Smooth muscle cell (in vitro differentiated cells): Measurements from ENCODE around the gene ZIC4. TPM values are rescaled to one million over a fixed set of nuclear protein-coding genes. Genes with fewer than 3 reads are reported as not detected.

Experiments used
- DNase-seq: peaks from one replicate; lab custom pipeline; 2025; ENCODE audit not compliant: unreplicated experiment; lab: John Stamatoyannopoulos, UW
- H2AFZ ChIP-seq: fragments of 200-600 bp; sonication (generic); 2 replicates; pipeline ENCODE4 v1.6.0; 2016; ENCODE audit warnings: antibody characterized with exemption, low read depth, mild to moderate bottlenecking
- H3F3A ChIP-seq: fragments of 200-600 bp; sonication (generic); 2 replicates; pipeline ENCODE4 v1.6.0; 2017; ENCODE audit warnings: antibody characterized with exemption, low read depth
- H3K27ac ChIP-seq: fragments of 200-600 bp; sonication (generic); 2 replicates; pipeline ENCODE4 v1.5.1; 2016; ENCODE audit warnings: low read depth, mild to moderate bottlenecking
- H3K27me3 ChIP-seq: fragments of 200-600 bp; sonication (generic); 2 replicates; pipeline ENCODE4 v1.6.1; 2016; ENCODE audit warnings: low read depth, mild to moderate bottlenecking
- H3K36me3 ChIP-seq: fragments of 200-600 bp; sonication (generic); 2 replicates; pipeline ENCODE4 v1.5.1; 2016; ENCODE audit warnings: low read depth
- H3K4me1 ChIP-seq: fragments of 200-600 bp; sonication (generic); 2 replicates; pipeline ENCODE4 v1.5.1; 2016; ENCODE audit warnings: low read depth
- H3K4me2 ChIP-seq: fragments of 200-600 bp; sonication (generic); 2 replicates; pipeline ENCODE4 v1.6.0; 2016; ENCODE audit warnings: mild to moderate bottlenecking
- H3K4me3 ChIP-seq: fragments of 200-600 bp; sonication (generic); 2 replicates; pipeline ENCODE4 v1.5.1; 2016; ENCODE audit warnings: mild to moderate bottlenecking
- H3K79me2 ChIP-seq: fragments of 200-600 bp; sonication (generic); 2 replicates; pipeline ENCODE4 v1.6.0; 2016; ENCODE audit warnings: low read depth, mild to moderate bottlenecking
- H3K9ac ChIP-seq: fragments of 200-600 bp; sonication (generic); 2 replicates; pipeline ENCODE4 v1.6.0; 2016; ENCODE audit warnings: low read depth
- H3K9me3 ChIP-seq: fragments of 200-600 bp; sonication (generic); replicated peaks from 2 replicates; pipeline ENCODE4 v1.5.1; 2016; ENCODE audit warnings: low read depth
- H4K20me1 ChIP-seq: fragments of 200-600 bp; sonication (generic); 2 replicates; pipeline ENCODE4 v1.6.0; 2016; ENCODE audit warnings: low read depth
- WGBS: methylation state at CpG from one replicate; pipeline ENCODE4 v1.1.7; 2016; ENCODE audit warnings: low lambda C conversion rate; 5-methylcytosine and 5-hydroxymethylcytosine counted together
- polyA plus RNA-seq: library from polyadenylated mRNA; unstranded; fragments of >200 nt; fragmentation: Nextera tagmentation; extraction: Ambion mirVana; gene quantifications from 2 replicates; pipeline ENCODE4 v1.2.1, GENCODE V29; 2016
- total RNA-seq: library from RNA; depleted of rRNA; stranded (reverse); fragments of >200 nt; gene quantifications from 2 replicates; pipeline ENCODE4 v1.2.3, GENCODE V29; 2014
- TF ChIP-seq, protein P1 (sequence below): fragments of 200-600 bp; sonication (generic); IDR thresholded peaks from 2 replicates; pipeline ENCODE4 v1.5.1; 2017; ENCODE audit warnings: borderline replicate concordance, mild to moderate bottlenecking, antibody characterized with exemption; ENCODE audit not compliant: insufficient read depth, poor library complexity, severe bottlenecking

ZIC4 gene
- total and polyA plus RNA-seq, 2 experiments from 2014 or later, result not detected

DNA sequence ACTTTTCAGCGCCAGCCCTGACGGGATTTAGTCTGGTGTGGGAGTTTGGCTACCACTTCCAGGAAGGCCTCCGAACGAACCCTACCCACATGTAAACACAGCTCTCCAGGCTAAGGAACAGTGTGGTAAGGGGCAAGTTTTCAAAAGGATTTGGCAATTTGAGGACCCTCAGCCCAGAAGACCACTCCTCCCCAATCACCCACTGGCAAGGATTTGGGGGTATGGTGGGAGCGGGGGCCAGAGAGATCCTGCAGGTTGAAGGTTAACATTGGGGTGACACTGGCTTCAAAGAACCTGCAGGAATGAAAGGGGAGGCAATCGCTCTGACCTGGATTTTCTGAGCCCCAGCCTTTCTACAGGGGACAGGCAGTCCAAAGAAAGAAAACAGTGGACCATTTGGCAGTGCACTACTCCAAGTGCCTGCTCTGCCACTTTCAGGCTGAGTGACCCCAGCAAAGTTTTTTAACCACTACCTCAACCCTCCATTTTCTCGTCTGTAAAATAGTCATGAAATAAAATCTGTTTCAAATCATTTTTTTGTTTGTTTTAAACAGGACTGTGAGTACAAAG is 34.5 kb downstream of the ZIC4 start:
- no peak overlapping the region for H3K27ac ChIP-seq
- H3K79me2 ChIP-seq, result no peaks in the 10 kb centered on the region
- no peaks in the 10 kb centered on the region for H4K20me1 ChIP-seq
- H3K4me3 ChIP-seq, result no peak overlapping the region
- H3K27me3 ChIP-seq, result peaks cover 100% of the 10 kb centered on the region
- DNase-seq, result no peak
- no peak overlapping the region for H3K4me2 ChIP-seq
- no peaks in the 10 kb centered on the region for H3F3A ChIP-seq
- TF ChIP-seq, protein P1, sequence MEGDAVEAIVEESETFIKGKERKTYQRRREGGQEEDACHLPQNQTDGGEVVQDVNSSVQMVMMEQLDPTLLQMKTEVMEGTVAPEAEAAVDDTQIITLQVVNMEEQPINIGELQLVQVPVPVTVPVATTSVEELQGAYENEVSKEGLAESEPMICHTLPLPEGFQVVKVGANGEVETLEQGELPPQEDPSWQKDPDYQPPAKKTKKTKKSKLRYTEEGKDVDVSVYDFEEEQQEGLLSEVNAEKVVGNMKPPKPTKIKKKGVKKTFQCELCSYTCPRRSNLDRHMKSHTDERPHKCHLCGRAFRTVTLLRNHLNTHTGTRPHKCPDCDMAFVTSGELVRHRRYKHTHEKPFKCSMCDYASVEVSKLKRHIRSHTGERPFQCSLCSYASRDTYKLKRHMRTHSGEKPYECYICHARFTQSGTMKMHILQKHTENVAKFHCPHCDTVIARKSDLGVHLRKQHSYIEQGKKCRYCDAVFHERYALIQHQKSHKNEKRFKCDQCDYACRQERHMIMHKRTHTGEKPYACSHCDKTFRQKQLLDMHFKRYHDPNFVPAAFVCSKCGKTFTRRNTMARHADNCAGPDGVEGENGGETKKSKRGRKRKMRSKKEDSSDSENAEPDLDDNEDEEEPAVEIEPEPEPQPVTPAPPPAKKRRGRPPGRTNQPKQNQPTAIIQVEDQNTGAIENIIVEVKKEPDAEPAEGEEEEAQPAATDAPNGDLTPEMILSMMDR, result no peak
- no peaks in the 10 kb centered on the region for H3K36me3 ChIP-seq
- H3K9ac ChIP-seq, result no peak overlapping the region
- peaks cover 3% of the 10 kb centered on the region for H3K4me1 ChIP-seq
- H2AFZ ChIP-seq, result no peak overlapping the region
- 15% methylated on average over 7 of the region's 7 CpGs for WGBS
- H3K9me3 ChIP-seq, result no peaks in the 10 kb centered on the region

DNA sequence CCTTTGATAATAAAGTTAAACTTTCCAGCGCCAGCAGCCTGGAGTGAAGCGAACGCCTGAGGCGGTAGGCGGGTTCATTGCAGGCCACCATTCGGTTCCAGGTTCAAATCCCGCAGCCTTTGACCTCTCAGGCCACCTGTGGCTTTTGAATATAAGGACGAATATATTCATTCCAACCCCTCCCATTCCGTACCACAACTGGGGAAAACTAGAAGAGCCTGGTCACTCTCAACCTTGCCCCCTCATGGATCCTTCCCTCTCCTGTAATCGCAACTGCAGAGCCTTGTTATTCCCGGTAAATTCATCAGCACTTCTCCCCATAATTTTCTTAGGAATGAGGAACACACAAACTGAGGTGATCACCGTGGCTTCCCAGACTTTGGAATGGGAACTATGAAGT is 35.2 kb downstream of the ZIC4 start:
- H4K20me1 ChIP-seq, result no peaks in the 10 kb centered on the region
- DNase-seq, result no peak
- no peaks in the 10 kb centered on the region for H3K79me2 ChIP-seq
- TF ChIP-seq, protein P1, result no peak
- no peak overlapping the region for H3K4me2 ChIP-seq
- peaks cover 100% of the 10 kb centered on the region for H3K27me3 ChIP-seq
- no peak overlapping the region for H2AFZ ChIP-seq
- peaks cover 3% of the 10 kb centered on the region for H3K4me1 ChIP-seq
- no peak overlapping the region for H3K27ac ChIP-seq
- no peak overlapping the region for H3K9ac ChIP-seq
- WGBS, result 1% methylated on average over 12 of the region's 12 CpGs
- no peaks in the 10 kb centered on the region for H3K36me3 ChIP-seq
- no peaks in the 10 kb centered on the region for H3K9me3 ChIP-seq
- no peak overlapping the region for H3K4me3 ChIP-seq
- H3F3A ChIP-seq, result no peaks in the 10 kb centered on the region

DNA sequence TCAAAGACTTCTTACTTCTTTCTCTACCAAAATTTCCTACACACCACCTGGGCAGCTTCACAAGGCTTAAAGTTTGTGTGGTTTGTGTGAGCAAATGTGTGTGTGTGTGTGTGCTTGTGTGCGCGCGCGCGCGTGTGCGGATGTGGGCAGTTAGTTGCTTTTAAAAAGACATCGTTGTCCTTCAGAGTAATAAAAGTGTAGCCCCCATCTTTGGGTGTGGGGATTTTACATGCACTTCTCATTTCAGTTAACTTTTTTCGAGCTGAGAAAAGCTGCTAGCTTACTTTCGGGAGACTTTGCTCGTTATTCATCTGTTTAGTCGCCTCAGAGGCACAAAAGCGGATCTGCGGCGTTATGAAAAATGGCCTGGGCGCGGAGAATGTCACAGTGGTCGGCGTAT is 36.0 kb downstream of the ZIC4 start:
- Histone ChIP-seq H4K20me1 (no peaks in the 10 kb centered on the region), H3K27me3 (peaks cover 100% of the 10 kb centered on the region), H3K4me3 (no peak overlapping the region), H2AFZ (no peak overlapping the region), H3K9ac (no peak overlapping the region), H3K79me2 (no peaks in the 10 kb centered on the region), H3K4me2 (peak overlapping the region; percentile 57), H3K9me3 (no peaks in the 10 kb centered on the region), H3K27ac (no peak overlapping the region), H3F3A (no peaks in the 10 kb centered on the region), H3K36me3 (no peaks in the 10 kb centered on the region), H3K4me1 (peaks cover 3% of the 10 kb centered on the region)
- DNase-seq, result no peak
- WGBS, result 7% methylated on average over 19 of the region's 19 CpGs
- TF ChIP-seq, protein P1, result no peak

DNA sequence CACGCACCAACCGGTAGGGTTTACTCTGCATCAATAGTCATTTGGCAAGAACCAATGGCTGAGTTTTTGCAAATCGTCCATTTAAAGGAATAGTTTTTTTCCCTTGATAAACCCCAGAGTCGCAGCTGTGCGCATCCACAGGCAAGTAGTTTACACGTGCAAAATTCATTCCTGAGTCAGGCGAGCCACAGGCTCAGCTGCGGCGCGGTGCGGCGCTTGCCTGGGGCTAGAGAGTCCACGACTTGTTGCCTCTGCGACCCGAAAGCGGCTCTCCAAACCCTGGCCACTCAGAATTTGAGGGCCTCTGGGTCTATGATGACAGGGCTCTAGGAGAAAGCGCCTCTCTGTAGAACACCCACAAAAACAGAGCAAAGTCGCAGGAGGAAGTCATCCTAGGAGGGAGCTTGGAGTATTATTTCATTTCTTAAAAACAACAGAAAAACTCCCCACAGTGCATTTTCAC is 36.7 kb downstream of the ZIC4 start:
- no peaks in the 10 kb centered on the region for H4K20me1 ChIP-seq
- no peaks in the 10 kb centered on the region for H3K9me3 ChIP-seq
- TF ChIP-seq, protein P1, result no peak
- H3K27ac ChIP-seq, result no peak overlapping the region
- no peak overlapping the region for H2AFZ ChIP-seq
- peaks cover 100% of the 10 kb centered on the region for H3K27me3 ChIP-seq
- no peaks in the 10 kb centered on the region for H3K79me2 ChIP-seq
- H3K4me1 ChIP-seq, result peaks cover 3% of the 10 kb centered on the region
- no peak overlapping the region for H3K9ac ChIP-seq
- no peak for DNase-seq
- H3K36me3 ChIP-seq, result no peaks in the 10 kb centered on the region
- H3K4me2 ChIP-seq, result peak overlapping the region; percentile 57
- H3K4me3 ChIP-seq, result no peak overlapping the region
- 2% methylated on average over 18 of the region's 18 CpGs for WGBS
- no peaks in the 10 kb centered on the region for H3F3A ChIP-seq
